CD4-positive, alpha-beta T cell treated with Interleukin-21 for 1 hour (primary cell): ENCODE measurements around the gene RACGAP1.

ENCODE experiments used
- DNase-seq: peaks from one replicate; pipeline ENCODE4 v3.0.0-alpha.2; 2020

The RACGAP1 gene

GRCh38 chr12:49953151-49953550 is 72.1 kb downstream of the RACGAP1 start:
- no peak for DNase-seq

GRCh38 chr12:49952391-49953055 is 72.8 kb downstream of the RACGAP1 start:
- no peak for DNase-seq

GRCh38 chr12:49951411-49952240 is 73.7 kb downstream of the RACGAP1 start:
- no peak for DNase-seq

GRCh38 chr12:49950273-49951251 is 74.7 kb downstream of the RACGAP1 start, which contains the start of gene AQP2:
Gene AQP2 (plus strand): TSS chr12:49950737. CDS start chr12:49950831, 94 bp downstream.
- no peak for DNase-seq

GRCh38 chr12:49949866-49950265 is 75.4 kb downstream of the RACGAP1 start:
- no peak for DNase-seq

GRCh38 chr12:49948866-49949845 is 76.1 kb downstream of the RACGAP1 start:
- DNase-seq = no peak

- no peak for DNase-seq
These were observed 77.6 kb downstream of the RACGAP1 start for GRCh38 chr12:49947593-49948226.

GRCh38 chr12:49946497-49946896 is 78.8 kb downstream of the RACGAP1 start:
- no peak for DNase-seq

GRCh38 chr12:49946086-49946485 is 79.2 kb downstream of the RACGAP1 start:
- DNase-seq = peak; percentile 13

- DNase-seq = peak; percentile 80
These were observed 79.8 kb downstream of the RACGAP1 start for GRCh38 chr12:49945394-49946080.

GRCh38 chr12:49944718-49945117 is 80.6 kb downstream of the RACGAP1 start:
- DNase-seq = no peak

GRCh38 chr12:49944046-49944445 is 81.2 kb downstream of the RACGAP1 start:
- no peak for DNase-seq

GRCh38 chr12:49943625-49943960 is 81.7 kb downstream of the RACGAP1 start:
- no peak for DNase-seq

- DNase-seq = peak; percentile 12
These were observed 82.2 kb downstream of the RACGAP1 start for GRCh38 chr12:49942921-49943624.

GRCh38 chr12:49942512-49942893 is 82.8 kb downstream of the RACGAP1 start:
- DNase-seq = no peak

GRCh38 chr12:49941556-49942511 is 83.5 kb downstream of the RACGAP1 start:
- no peak for DNase-seq

- no peak for DNase-seq
These were observed 85.6 kb downstream of the RACGAP1 start for GRCh38 chr12:49939707-49940106.

- DNase-seq = no peak
These were observed 86.0 kb downstream of the RACGAP1 start for GRCh38 chr12:49939307-49939706.
